Embryonic facial prominence (tissue), 1 donor: ENCODE data around the gene CDC42EP4.
"Not testable (repeated sequence)": the region's sequence is repeated elsewhere in the genome, so short reads cannot be mapped to it uniquely, and the experiment has no call there.

ENCODE experiments used
- DNase-seq: peaks from one replicate; pipeline ENCODE4 v3.0.0-alpha.2; 2016; ENCODE audit errors: extremely low spot score

The CDC42EP4 gene

GRCh38 chr17:73319766-73320165 lies 8.0 kb upstream of the CDC42EP4 start:
- no peak for DNase-seq

GRCh38 chr17:73318836-73319235 lies 7.0 kb upstream of the CDC42EP4 start:
- no peak for DNase-seq

- DNase-seq = no peak
These were observed 6.6 kb upstream of the CDC42EP4 start for GRCh38 chr17:73318427-73318813.

- no peak for DNase-seq
These were observed 6.0 kb upstream of the CDC42EP4 start for GRCh38 chr17:73317513-73318426.

GRCh38 chr17:73316919-73317505 lies 5.2 kb upstream of the CDC42EP4 start:
- DNase-seq = no peak

- no peak for DNase-seq
These were observed 3.7 kb upstream of the CDC42EP4 start for GRCh38 chr17:73315471-73315870.

GRCh38 chr17:73313526-73314127 lies 1.8 kb upstream of the CDC42EP4 start:
- no peak for DNase-seq

GRCh38 chr17:73312887-73313286 lies 1.1 kb upstream of the CDC42EP4 start:
- not testable (repeated sequence) for DNase-seq

GRCh38 chr17:73311428-73311780 lies 397 bp downstream of the CDC42EP4 start:
- no peak for DNase-seq

GRCh38 chr17:73309727-73310596 lies 1.8 kb downstream of the CDC42EP4 start:
- no peak for DNase-seq

- not testable (repeated sequence) for DNase-seq
These were observed 2.8 kb downstream of the CDC42EP4 start for GRCh38 chr17:73308959-73309358.

- DNase-seq = no peak
These were observed 3.6 kb downstream of the CDC42EP4 start for GRCh38 chr17:73308017-73308823.

GRCh38 chr17:73307130-73307529 lies 4.7 kb downstream of the CDC42EP4 start:
- no peak for DNase-seq

- DNase-seq = no peak
These were observed 5.7 kb downstream of the CDC42EP4 start for GRCh38 chr17:73305845-73306836.

- DNase-seq = no peak
These were observed 6.6 kb downstream of the CDC42EP4 start for GRCh38 chr17:73304971-73305812.

- no peak for DNase-seq
These were observed 7.4 kb downstream of the CDC42EP4 start for GRCh38 chr17:73304438-73304837.

- no peak for DNase-seq
These were observed 9.6 kb downstream of the CDC42EP4 start for GRCh38 chr17:73302189-73302588.

GRCh38 chr17:73301369-73301768 lies 10.4 kb downstream of the CDC42EP4 start:
- DNase-seq = no peak

- no peak for DNase-seq
These were observed 11.4 kb downstream of the CDC42EP4 start for GRCh38 chr17:73300392-73300791.
